HEK293 (cell line): ENCODE measurements around the gene YIPF2.

Experiments used
- GLIS1 ChIP-seq: fragments of 450-650 bp; formaldehyde crosslinking; IDR thresholded peaks from 2 replicates; pipeline ENCODE4 v1.5.1; 2016; ENCODE audit warnings: missing biosample characterization, missing genetic modification characterization
- KLF1 ChIP-seq: fragments of 450-650 bp; formaldehyde crosslinking; IDR thresholded peaks from 2 replicates; pipeline ENCODE4 v1.5.1; 2016; ENCODE audit warnings: missing biosample characterization, missing genetic modification characterization
- KLF10 ChIP-seq: fragments of 450-650 bp; IDR thresholded peaks from 2 replicates; pipeline ENCODE4 v1.5.1; 2018; ENCODE audit warnings: missing biosample characterization, mild to moderate bottlenecking, missing genetic modification characterization
- KLF16 ChIP-seq: fragments of 450-650 bp; formaldehyde crosslinking; IDR thresholded peaks from 2 replicates; pipeline ENCODE4 v1.5.1; 2017; ENCODE audit warnings: missing biosample characterization, missing genetic modification characterization
- REPIN1 ChIP-seq: fragments of 450-650 bp; formaldehyde crosslinking; IDR thresholded peaks from 2 replicates; pipeline ENCODE4 v1.5.1; 2017; ENCODE audit warnings: missing biosample characterization, missing genetic modification characterization, low read depth
- SALL2 ChIP-seq: fragments of 450-650 bp; formaldehyde crosslinking; IDR thresholded peaks from 2 replicates; pipeline ENCODE4 v1.5.0; 2017; ENCODE audit warnings: missing biosample characterization, mild to moderate bottlenecking, missing genetic modification characterization, borderline replicate concordance
- SETDB1 ChIP-seq: IDR thresholded peaks from one replicate; pipeline ENCODE4 v1.6.1; 2017; ENCODE audit warnings: mild to moderate bottlenecking, low read length, moderate library complexity, mixed read lengths; ENCODE audit not compliant: insufficient read length
- SP3 ChIP-seq: fragments of 450-650 bp; formaldehyde crosslinking; IDR thresholded peaks from 2 replicates; pipeline ENCODE4 v1.5.1; 2016; ENCODE audit warnings: missing biosample characterization, missing genetic modification characterization
- YY1 ChIP-seq: fragments of 450-650 bp; formaldehyde crosslinking; IDR thresholded peaks from 2 replicates; pipeline ENCODE4 v1.5.1; 2018; ENCODE audit warnings: missing biosample characterization, missing genetic modification characterization
- ZBTB17 ChIP-seq: fragments of 450-650 bp; formaldehyde crosslinking; IDR thresholded peaks from 2 replicates; pipeline ENCODE4 v1.5.1; 2016; ENCODE audit warnings: missing biosample characterization, missing genetic modification characterization
- ZEB2 ChIP-seq: fragments of 450-650 bp; formaldehyde crosslinking; IDR thresholded peaks from 2 replicates; pipeline ENCODE4 v1.5.1; 2016; ENCODE audit warnings: missing biosample characterization, missing genetic modification characterization
- ZFHX2 ChIP-seq: fragments of 450-650 bp; formaldehyde crosslinking; conservative IDR thresholded peaks from 2 replicates; pipeline ENCODE4 v1.5.1; 2016; ENCODE audit warnings: missing biosample characterization, missing genetic modification characterization
- ZNF10 ChIP-seq: fragments of 450-650 bp; formaldehyde crosslinking; IDR thresholded peaks from 2 replicates; pipeline ENCODE4 v1.5.1; 2017; ENCODE audit warnings: missing biosample characterization, missing genetic modification characterization
- ZNF112 ChIP-seq: fragments of 450-650 bp; formaldehyde crosslinking; IDR thresholded peaks from 2 replicates; pipeline ENCODE4 v1.5.0; 2017; ENCODE audit warnings: missing biosample characterization, missing genetic modification characterization
- ZNF184 ChIP-seq: fragments of 450-650 bp; IDR thresholded peaks from 2 replicates; pipeline ENCODE4 v1.5.1; 2018; ENCODE audit warnings: missing biosample characterization, mild to moderate bottlenecking, missing genetic modification characterization
- ZNF202 ChIP-seq: fragments of 450-650 bp; formaldehyde crosslinking; IDR thresholded peaks from 2 replicates; pipeline ENCODE4 v1.5.1; 2016; ENCODE audit warnings: missing biosample characterization, missing genetic modification characterization, borderline replicate concordance
- ZNF23 ChIP-seq: fragments of 450-650 bp; formaldehyde crosslinking; IDR thresholded peaks from 2 replicates; pipeline ENCODE4 v1.5.1; 2016; ENCODE audit warnings: missing biosample characterization, missing genetic modification characterization, borderline replicate concordance
- ZNF266 ChIP-seq: fragments of 450-650 bp; formaldehyde crosslinking; IDR thresholded peaks from 2 replicates; pipeline ENCODE4 v1.5.1; 2016; ENCODE audit warnings: missing biosample characterization, missing genetic modification characterization, low read depth
- ZNF362 ChIP-seq: fragments of 450-650 bp; formaldehyde crosslinking; IDR thresholded peaks from 2 replicates; pipeline ENCODE4 v1.5.1; 2016; ENCODE audit warnings: missing biosample characterization, missing genetic modification characterization
- ZNF416 ChIP-seq: fragments of 450-650 bp; formaldehyde crosslinking; IDR thresholded peaks from 2 replicates; pipeline ENCODE4 v1.5.1; 2016; ENCODE audit warnings: missing biosample characterization, missing genetic modification characterization
- ZNF433 ChIP-seq: fragments of 450-650 bp; formaldehyde crosslinking; IDR thresholded peaks from 2 replicates; pipeline ENCODE4 v1.5.1; 2016; ENCODE audit warnings: missing biosample characterization, missing genetic modification characterization, low read depth
- ZNF548 ChIP-seq: fragments of 450-650 bp; formaldehyde crosslinking; IDR thresholded peaks from 2 replicates; pipeline ENCODE4 v1.5.1; 2016; ENCODE audit warnings: missing biosample characterization, missing genetic modification characterization
- ZNF76 ChIP-seq: fragments of 450-650 bp; formaldehyde crosslinking; IDR thresholded peaks from 2 replicates; pipeline ENCODE4; 2016; ENCODE audit warnings: low read depth, missing biosample characterization, missing genetic modification characterization, borderline replicate concordance
- ZNF830 ChIP-seq: fragments of 450-650 bp; IDR thresholded peaks from 2 replicates; pipeline ENCODE4 v1.5.0; 2018; ENCODE audit warnings: missing biosample characterization, missing genetic modification characterization, low read depth, mild to moderate bottlenecking, moderate library complexity
- ZNF837 ChIP-seq: fragments of 450-650 bp; formaldehyde crosslinking; IDR thresholded peaks from 2 replicates; pipeline ENCODE4 v1.5.1; 2016; ENCODE audit warnings: missing biosample characterization, missing genetic modification characterization
- TF ChIP-seq, protein P1 (sequence below): fragments of 450-650 bp; formaldehyde crosslinking; IDR thresholded peaks from 2 replicates; pipeline ENCODE4 v1.5.1; 2016; ENCODE audit warnings: missing biosample characterization, missing genetic modification characterization
- TF ChIP-seq, protein P2 (sequence below): fragments of 450-650 bp; formaldehyde crosslinking; IDR thresholded peaks from 2 replicates; pipeline ENCODE4 v1.5.1; 2017; ENCODE audit warnings: missing biosample characterization, mild to moderate bottlenecking, missing genetic modification characterization, moderate library complexity
- TF ChIP-seq, protein P3 (sequence below): fragments of 450-650 bp; formaldehyde crosslinking; IDR thresholded peaks from 2 replicates; pipeline ENCODE4 v1.5.1; 2016; ENCODE audit warnings: missing biosample characterization, missing genetic modification characterization, borderline replicate concordance
- TF ChIP-seq, protein P4 (sequence below): fragments of 450-650 bp; formaldehyde crosslinking; IDR thresholded peaks from 2 replicates; pipeline ENCODE4 v1.5.1; 2016; ENCODE audit warnings: missing biosample characterization, missing genetic modification characterization

The YIPF2 gene

DNA sequence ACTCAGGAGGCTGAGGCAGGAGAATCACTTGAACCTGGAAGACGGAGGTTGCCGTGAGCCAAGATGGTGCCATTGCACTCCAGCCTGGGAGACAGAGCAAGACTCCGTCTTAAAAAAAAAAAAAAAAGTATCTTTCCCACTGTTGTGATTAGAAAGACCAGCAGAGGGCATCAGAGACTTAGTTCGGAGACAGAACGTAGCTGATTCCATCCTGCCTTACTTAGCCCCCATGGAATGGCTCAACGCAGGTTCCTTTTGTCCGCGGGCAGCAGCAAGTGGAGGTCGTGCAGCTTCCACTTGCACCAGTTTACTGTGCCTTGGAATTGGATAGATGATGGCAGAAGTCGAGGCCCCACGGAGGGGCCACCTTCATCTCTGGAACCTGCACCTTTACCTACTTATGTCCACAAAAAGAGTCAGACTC is 8.2 kb upstream of the YIPF2 start (continued):
- TF ChIP-seq SETDB1 (no peak), ZNF830 (tag by site-specific recombination) (no peak), YY1 (tag by site-specific recombination) (peak; percentile 63; the same call in 1 of the 2 replicates), REPIN1 (tag by site-specific recombination) (no peak), KLF16 (no peak), ZNF548 (no peak), KLF10 (tag by site-specific recombination) (no peak), ZNF184 (tag by site-specific recombination) (no peak), ZNF416 (tag by site-specific recombination) (no peak), ZNF76 (tag by site-specific recombination) (no peak), ZNF202 (tag by site-specific recombination) (no peak), ZBTB17 (tag by site-specific recombination) (peak; percentile 68; the same call in 1 of the 2 replicates), ZNF23 (tag by site-specific recombination) (no peak), KLF1 (tag by site-specific recombination) (no peak), SALL2 (no peak), SP3 (no peak), ZEB2 (tag by site-specific recombination) (0 out of 2 replicates have a peak, but pooled peaks have one; percentile 37), GLIS1 (tag by site-specific recombination) (peak; percentile 43), ZNF266 (tag by site-specific recombination) (no peak), ZNF10 (tag by site-specific recombination) (no peak), ZNF112 (no peak), ZNF433 (tag by site-specific recombination) (no peak), ZNF837 (tag by site-specific recombination) (no peak), ZFHX2 (no peak), ZNF362 (tag by site-specific recombination) (peak; percentile 98)
- TF ChIP-seq, protein P1, sequence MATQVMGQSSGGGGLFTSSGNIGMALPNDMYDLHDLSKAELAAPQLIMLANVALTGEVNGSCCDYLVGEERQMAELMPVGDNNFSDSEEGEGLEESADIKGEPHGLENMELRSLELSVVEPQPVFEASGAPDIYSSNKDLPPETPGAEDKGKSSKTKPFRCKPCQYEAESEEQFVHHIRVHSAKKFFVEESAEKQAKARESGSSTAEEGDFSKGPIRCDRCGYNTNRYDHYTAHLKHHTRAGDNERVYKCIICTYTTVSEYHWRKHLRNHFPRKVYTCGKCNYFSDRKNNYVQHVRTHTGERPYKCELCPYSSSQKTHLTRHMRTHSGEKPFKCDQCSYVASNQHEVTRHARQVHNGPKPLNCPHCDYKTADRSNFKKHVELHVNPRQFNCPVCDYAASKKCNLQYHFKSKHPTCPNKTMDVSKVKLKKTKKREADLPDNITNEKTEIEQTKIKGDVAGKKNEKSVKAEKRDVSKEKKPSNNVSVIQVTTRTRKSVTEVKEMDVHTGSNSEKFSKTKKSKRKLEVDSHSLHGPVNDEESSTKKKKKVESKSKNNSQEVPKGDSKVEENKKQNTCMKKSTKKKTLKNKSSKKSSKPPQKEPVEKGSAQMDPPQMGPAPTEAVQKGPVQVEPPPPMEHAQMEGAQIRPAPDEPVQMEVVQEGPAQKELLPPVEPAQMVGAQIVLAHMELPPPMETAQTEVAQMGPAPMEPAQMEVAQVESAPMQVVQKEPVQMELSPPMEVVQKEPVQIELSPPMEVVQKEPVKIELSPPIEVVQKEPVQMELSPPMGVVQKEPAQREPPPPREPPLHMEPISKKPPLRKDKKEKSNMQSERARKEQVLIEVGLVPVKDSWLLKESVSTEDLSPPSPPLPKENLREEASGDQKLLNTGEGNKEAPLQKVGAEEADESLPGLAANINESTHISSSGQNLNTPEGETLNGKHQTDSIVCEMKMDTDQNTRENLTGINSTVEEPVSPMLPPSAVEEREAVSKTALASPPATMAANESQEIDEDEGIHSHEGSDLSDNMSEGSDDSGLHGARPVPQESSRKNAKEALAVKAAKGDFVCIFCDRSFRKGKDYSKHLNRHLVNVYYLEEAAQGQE (tag by site-specific recombination) = no peak
- TF ChIP-seq, protein P2, sequence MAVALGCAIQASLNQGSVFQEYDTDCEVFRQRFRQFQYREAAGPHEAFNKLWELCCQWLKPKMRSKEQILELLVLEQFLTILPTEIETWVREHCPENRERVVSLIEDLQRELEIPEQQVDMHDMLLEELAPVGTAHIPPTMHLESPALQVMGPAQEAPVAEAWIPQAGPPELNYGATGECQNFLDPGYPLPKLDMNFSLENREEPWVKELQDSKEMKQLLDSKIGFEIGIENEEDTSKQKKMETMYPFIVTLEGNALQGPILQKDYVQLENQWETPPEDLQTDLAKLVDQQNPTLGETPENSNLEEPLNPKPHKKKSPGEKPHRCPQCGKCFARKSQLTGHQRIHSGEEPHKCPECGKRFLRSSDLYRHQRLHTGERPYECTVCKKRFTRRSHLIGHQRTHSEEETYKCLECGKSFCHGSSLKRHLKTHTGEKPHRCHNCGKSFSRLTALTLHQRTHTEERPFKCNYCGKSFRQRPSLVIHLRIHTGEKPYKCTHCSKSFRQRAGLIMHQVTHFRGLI (tag by site-specific recombination) = no peak
- TF ChIP-seq, protein P3, sequence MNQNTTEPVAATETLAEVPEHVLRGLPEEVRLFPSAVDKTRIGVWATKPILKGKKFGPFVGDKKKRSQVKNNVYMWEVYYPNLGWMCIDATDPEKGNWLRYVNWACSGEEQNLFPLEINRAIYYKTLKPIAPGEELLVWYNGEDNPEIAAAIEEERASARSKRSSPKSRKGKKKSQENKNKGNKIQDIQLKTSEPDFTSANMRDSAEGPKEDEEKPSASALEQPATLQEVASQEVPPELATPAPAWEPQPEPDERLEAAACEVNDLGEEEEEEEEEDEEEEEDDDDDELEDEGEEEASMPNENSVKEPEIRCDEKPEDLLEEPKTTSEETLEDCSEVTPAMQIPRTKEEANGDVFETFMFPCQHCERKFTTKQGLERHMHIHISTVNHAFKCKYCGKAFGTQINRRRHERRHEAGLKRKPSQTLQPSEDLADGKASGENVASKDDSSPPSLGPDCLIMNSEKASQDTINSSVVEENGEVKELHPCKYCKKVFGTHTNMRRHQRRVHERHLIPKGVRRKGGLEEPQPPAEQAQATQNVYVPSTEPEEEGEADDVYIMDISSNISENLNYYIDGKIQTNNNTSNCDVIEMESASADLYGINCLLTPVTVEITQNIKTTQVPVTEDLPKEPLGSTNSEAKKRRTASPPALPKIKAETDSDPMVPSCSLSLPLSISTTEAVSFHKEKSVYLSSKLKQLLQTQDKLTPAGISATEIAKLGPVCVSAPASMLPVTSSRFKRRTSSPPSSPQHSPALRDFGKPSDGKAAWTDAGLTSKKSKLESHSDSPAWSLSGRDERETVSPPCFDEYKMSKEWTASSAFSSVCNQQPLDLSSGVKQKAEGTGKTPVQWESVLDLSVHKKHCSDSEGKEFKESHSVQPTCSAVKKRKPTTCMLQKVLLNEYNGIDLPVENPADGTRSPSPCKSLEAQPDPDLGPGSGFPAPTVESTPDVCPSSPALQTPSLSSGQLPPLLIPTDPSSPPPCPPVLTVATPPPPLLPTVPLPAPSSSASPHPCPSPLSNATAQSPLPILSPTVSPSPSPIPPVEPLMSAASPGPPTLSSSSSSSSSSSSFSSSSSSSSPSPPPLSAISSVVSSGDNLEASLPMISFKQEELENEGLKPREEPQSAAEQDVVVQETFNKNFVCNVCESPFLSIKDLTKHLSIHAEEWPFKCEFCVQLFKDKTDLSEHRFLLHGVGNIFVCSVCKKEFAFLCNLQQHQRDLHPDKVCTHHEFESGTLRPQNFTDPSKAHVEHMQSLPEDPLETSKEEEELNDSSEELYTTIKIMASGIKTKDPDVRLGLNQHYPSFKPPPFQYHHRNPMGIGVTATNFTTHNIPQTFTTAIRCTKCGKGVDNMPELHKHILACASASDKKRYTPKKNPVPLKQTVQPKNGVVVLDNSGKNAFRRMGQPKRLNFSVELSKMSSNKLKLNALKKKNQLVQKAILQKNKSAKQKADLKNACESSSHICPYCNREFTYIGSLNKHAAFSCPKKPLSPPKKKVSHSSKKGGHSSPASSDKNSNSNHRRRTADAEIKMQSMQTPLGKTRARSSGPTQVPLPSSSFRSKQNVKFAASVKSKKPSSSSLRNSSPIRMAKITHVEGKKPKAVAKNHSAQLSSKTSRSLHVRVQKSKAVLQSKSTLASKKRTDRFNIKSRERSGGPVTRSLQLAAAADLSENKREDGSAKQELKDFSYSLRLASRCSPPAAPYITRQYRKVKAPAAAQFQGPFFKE = no peak
- TF ChIP-seq, protein P4, sequence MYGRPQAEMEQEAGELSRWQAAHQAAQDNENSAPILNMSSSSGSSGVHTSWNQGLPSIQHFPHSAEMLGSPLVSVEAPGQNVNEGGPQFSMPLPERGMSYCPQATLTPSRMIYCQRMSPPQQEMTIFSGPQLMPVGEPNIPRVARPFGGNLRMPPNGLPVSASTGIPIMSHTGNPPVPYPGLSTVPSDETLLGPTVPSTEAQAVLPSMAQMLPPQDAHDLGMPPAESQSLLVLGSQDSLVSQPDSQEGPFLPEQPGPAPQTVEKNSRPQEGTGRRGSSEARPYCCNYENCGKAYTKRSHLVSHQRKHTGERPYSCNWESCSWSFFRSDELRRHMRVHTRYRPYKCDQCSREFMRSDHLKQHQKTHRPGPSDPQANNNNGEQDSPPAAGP = no peak
